Measurements from ENCODE around the gene MED17.

GRCh38 chr11:93735627-93736026 is 48.5 kb upstream of the MED17 start:
- TF ChIP-seq POLR2AphosphoS5 (IDR thresholded peaks at IDR 0.05): no peak
- TF ChIP-seq CTCF (IDR thresholded peaks at IDR 0.05; ENCODE audit: poor library complexity, severe bottlenecking): no peak
- no peak for TF ChIP-seq EZH2 (IDR thresholded peaks at IDR 0.05; ENCODE audit: borderline replicate concordance, insufficient read depth, low read length, poor library complexity, severe bottlenecking)
- TF ChIP-seq RAD21 (conservative IDR thresholded peaks at IDR 0.05): no peak
- TF ChIP-seq REST (IDR thresholded peaks at IDR 0.05; ENCODE audit: borderline replicate concordance): no peak
- TF ChIP-seq EP300 (conservative IDR thresholded peaks at IDR 0.05; ENCODE audit: poor library complexity, severe bottlenecking): no peak
